H9 (cell line): ENCODE data around the gene HTR2B. TPM values are rescaled to one million over a fixed set of nuclear protein-coding genes. Genes with fewer than 3 reads are reported as not detected.
A peak's percentile ranks its signal among the peaks of the same experiment; 100 is the strongest.

ENCODE experiments used
- DNase-seq: peaks from one replicate; pipeline ENCODE4 v3.0.0-alpha.2; 2017
- H2AFZ ChIP-seq: one replicate; pipeline ENCODE4 v1.6.1; 2013; ENCODE audit warnings: mild to moderate bottlenecking, low read length, control low read depth, moderate library complexity
- H2AK5ac ChIP-seq: 2 replicates; pipeline ENCODE4 v1.6.1; 2013; ENCODE audit warnings: low read length, control low read depth, mixed read lengths; ENCODE audit not compliant: insufficient read length
- H2BK120ac ChIP-seq: one replicate; pipeline ENCODE4 v1.6.1; 2013; ENCODE audit warnings: low read depth, mild to moderate bottlenecking, low read length, control low read depth, inconsistent platforms; ENCODE audit not compliant: poor library complexity, severe bottlenecking
- H2BK12ac ChIP-seq: 2 replicates; pipeline ENCODE4 v1.6.1; 2013; ENCODE audit warnings: low read length, control low read depth, mixed read lengths, low read depth; ENCODE audit not compliant: insufficient read length
- H2BK15ac ChIP-seq: 2 replicates; pipeline ENCODE4 v1.6.1; 2013; ENCODE audit warnings: low read depth, low read length, control low read depth
- H2BK20ac ChIP-seq: one replicate; pipeline ENCODE4 v1.6.1; 2013; ENCODE audit warnings: low read depth, mild to moderate bottlenecking, low read length, control low read depth, inconsistent platforms; ENCODE audit not compliant: poor library complexity, severe bottlenecking
- H2BK5ac ChIP-seq: 2 replicates; pipeline ENCODE4 v1.6.1; 2013; ENCODE audit warnings: low read length, control low read depth, mixed read lengths; ENCODE audit not compliant: insufficient read length
- H3K14ac ChIP-seq: 2 replicates; pipeline ENCODE4 v1.6.1; 2013; ENCODE audit warnings: low read length, control low read depth; ENCODE audit not compliant: insufficient read depth
- H3K18ac ChIP-seq: 2 replicates; pipeline ENCODE4 v1.6.1; 2013; ENCODE audit warnings: low read depth, mild to moderate bottlenecking, mixed read lengths, low read length, control low read depth; ENCODE audit not compliant: insufficient read length
- H3K23ac ChIP-seq: 2 replicates; pipeline ENCODE4 v1.6.1; 2013; ENCODE audit warnings: low read length, control low read depth, mixed read lengths, low read depth; ENCODE audit not compliant: insufficient read length
- H3K23me2 ChIP-seq: 2 replicates; pipeline ENCODE4 v1.6.1; 2013; ENCODE audit warnings: low read depth, mild to moderate bottlenecking, mixed read lengths, low read length, control low read depth; ENCODE audit not compliant: insufficient read length, poor library complexity, severe bottlenecking
- H3K27ac ChIP-seq: 2 replicates; pipeline ENCODE4 v1.5.1; 2013; ENCODE audit warnings: low read length, control low read depth, mixed read lengths, low read depth; ENCODE audit not compliant: insufficient read length
- H3K27me3 ChIP-seq: 2 replicates; pipeline ENCODE4 v1.6.1; 2013; ENCODE audit warnings: low read length, control low read depth, inconsistent platforms; ENCODE audit not compliant: insufficient read depth
- H3K4ac ChIP-seq: 2 replicates; pipeline ENCODE4 v1.6.1; 2013; ENCODE audit warnings: low read depth, mild to moderate bottlenecking, control low read depth, inconsistent platforms, low read length, moderate library complexity
- H3K4me1 ChIP-seq: 2 replicates; pipeline ENCODE4 v1.6.1; 2013; ENCODE audit warnings: low read length, control low read depth, inconsistent platforms; ENCODE audit not compliant: insufficient read depth
- H3K4me2 ChIP-seq: 2 replicates; pipeline ENCODE4 v1.6.1; 2013; ENCODE audit warnings: low read length, control low read depth, mixed read lengths; ENCODE audit not compliant: insufficient read length, insufficient read depth
- H3K56ac ChIP-seq: 2 replicates; pipeline ENCODE4 v1.6.1; 2013; ENCODE audit warnings: low read depth, mild to moderate bottlenecking, mixed read lengths, low read length, control low read depth; ENCODE audit not compliant: insufficient read length
- H3K79me1 ChIP-seq: 2 replicates; pipeline ENCODE4 v1.6.1; 2013; ENCODE audit warnings: low read depth, mild to moderate bottlenecking, moderate library complexity, low read length, control low read depth, inconsistent platforms; ENCODE audit not compliant: insufficient read depth, poor library complexity, severe bottlenecking
- H3K79me2 ChIP-seq: 2 replicates; pipeline ENCODE4 v1.6.1; 2013; ENCODE audit warnings: low read length, control low read depth, inconsistent platforms; ENCODE audit not compliant: insufficient read depth
- H3K9ac ChIP-seq: 2 replicates; pipeline ENCODE4 v1.6.1; 2013; ENCODE audit warnings: low read length, control low read depth, mixed read lengths; ENCODE audit not compliant: insufficient read length; ENCODE audit errors: extremely low read depth
- H3K9me3 ChIP-seq: one replicate; pipeline ENCODE4 v1.6.1; 2013; ENCODE audit warnings: low read depth, low read length, inconsistent platforms; ENCODE audit not compliant: control insufficient read depth
- H3T11ph ChIP-seq: one replicate; pipeline ENCODE4 v1.6.1; 2013; ENCODE audit warnings: mild to moderate bottlenecking, low read length, control low read depth, inconsistent platforms
- H4K20me1 ChIP-seq: one replicate; pipeline ENCODE4 v1.6.1; 2013; ENCODE audit not compliant: control insufficient read depth, insufficient read length, insufficient read depth
- H4K5ac ChIP-seq: 2 replicates; pipeline ENCODE4 v1.6.1; 2013; ENCODE audit warnings: low read depth, mild to moderate bottlenecking, mixed read lengths, low read length, control low read depth; ENCODE audit not compliant: insufficient read length
- H4K8ac ChIP-seq: replicated peaks from 2 replicates; pipeline ENCODE4 v1.6.1; 2013; ENCODE audit warnings: low read length, control low read depth, mixed read lengths, low read depth; ENCODE audit not compliant: insufficient read length
- H4K91ac ChIP-seq: 2 replicates; pipeline ENCODE4 v1.6.1; 2013; ENCODE audit warnings: low read depth, mild to moderate bottlenecking, moderate library complexity, mixed read lengths, low read length, control low read depth; ENCODE audit not compliant: insufficient read length
- H3K27ac Mint-ChIP-seq, 3 experiments: 2 replicates in 2 of 3; 3 replicates in 1 of 3; pipeline ENCODE4 v1.8.0; 2020 to 2021; ENCODE audit warnings: mixed read lengths in 3 of 3, mild to moderate bottlenecking in 1 of 3, moderate library complexity in 1 of 3
- H3K27me3 Mint-ChIP-seq: 2 replicates; pipeline ENCODE4 v1.8.0; 2021; ENCODE audit warnings: low read depth, mild to moderate bottlenecking, moderate library complexity, mixed read lengths
- H3K36me3 Mint-ChIP-seq, 3 experiments: 2 replicates in 2 of 3; 3 replicates in 1 of 3; pipeline ENCODE4 v1.8.0; 2020 to 2021; ENCODE audit warnings: low read depth in 3 of 3, mixed read lengths in 3 of 3; ENCODE audit not compliant: insufficient read depth in 1 of 3
- H3K4me1 Mint-ChIP-seq, 2 experiments: 2 replicates each; pipeline ENCODE4 v1.8.0; 2020; ENCODE audit warnings: mixed read lengths in 2 of 2
- H3K4me3 Mint-ChIP-seq, 2 experiments: 2 replicates in 1 of 2; 3 replicates in 1 of 2; pipeline ENCODE4 v1.8.0; 2020 to 2021; ENCODE audit warnings: mild to moderate bottlenecking in 2 of 2, mixed read lengths in 2 of 2, moderate library complexity in 1 of 2
- H3K9me3 Mint-ChIP-seq, 2 experiments: 2 replicates in 1 of 2; 3 replicates in 1 of 2; pipeline ENCODE4 v1.8.0; 2020; ENCODE audit warnings: mild to moderate bottlenecking in 2 of 2, mixed read lengths in 2 of 2, moderate library complexity in 1 of 2
- WGBS: extraction: QIAGEN DNeasy Blood & Tissue Kit; methylation state at CpG from one replicate; pipeline ENCODE4 v1.1.7; 2013; ENCODE audit warnings: missing lambda C conversion rate, low lambda C conversion rate, mixed read lengths; ENCODE audit not compliant: insufficient read length; ENCODE audit errors: extremely low coverage; 5-methylcytosine and 5-hydroxymethylcytosine counted together
- total RNA-seq: library from RNA; stranded (reverse); gene quantifications from 2 replicates; pipeline ENCODE4 v1.2.1, GENCODE V29; 2021
- TF ChIP-seq, protein P1 (sequence below): fragments of 200-600 bp; sonication (generic); conservative IDR thresholded peaks from 3 replicates; pipeline ENCODE4 v1.8.0; 2021; ENCODE audit warnings: antibody characterized with exemption, mild to moderate bottlenecking

Gene HTR2B
- total RNA-seq, 1 experiment from 2014 or later = not detected

- H4K5ac ChIP-seq = no peak overlapping the region
- DNase-seq = no peak
- no peak overlapping the region for H3T11ph ChIP-seq
- H2BK120ac ChIP-seq = no peak overlapping the region
- H3K36me3 Mint-ChIP-seq = peaks cover 12 to 61% (median 35%) of the 10 kb centered on the region in 3 experiments; a peak in 6 of 7 replicates
- H3K18ac ChIP-seq = no peak overlapping the region
- no peak overlapping the region for H3K4me3 Mint-ChIP-seq
- no peak overlapping the region for H2BK15ac ChIP-seq
- H4K8ac ChIP-seq = no peak overlapping the region
- no peaks in the 10 kb centered on the region for H4K20me1 ChIP-seq
- H3K9me3 Mint-ChIP-seq = no peaks in the 10 kb centered on the region
- no peak overlapping the region for H3K14ac ChIP-seq
- peaks cover 8% of the 10 kb centered on the region; the same call in 1 of the 2 replicates for H3K4me1 ChIP-seq
- no peak overlapping the region for H4K91ac ChIP-seq
- H3K56ac ChIP-seq = no peak overlapping the region
- H2BK12ac ChIP-seq = no peak overlapping the region
- H2AK5ac ChIP-seq = no peak overlapping the region
- H3K23me2 ChIP-seq = no peaks in the 10 kb centered on the region
- no peak overlapping the region for H2BK20ac ChIP-seq
- no peak overlapping the region for H3K23ac ChIP-seq
- peak overlapping the region in 2 of 3 experiments; percentile 37 to 52; a peak in 2 of 7 replicates for H3K27ac Mint-ChIP-seq
- H3K27me3 ChIP-seq = no peaks in the 10 kb centered on the region
- TF ChIP-seq, protein P1, sequence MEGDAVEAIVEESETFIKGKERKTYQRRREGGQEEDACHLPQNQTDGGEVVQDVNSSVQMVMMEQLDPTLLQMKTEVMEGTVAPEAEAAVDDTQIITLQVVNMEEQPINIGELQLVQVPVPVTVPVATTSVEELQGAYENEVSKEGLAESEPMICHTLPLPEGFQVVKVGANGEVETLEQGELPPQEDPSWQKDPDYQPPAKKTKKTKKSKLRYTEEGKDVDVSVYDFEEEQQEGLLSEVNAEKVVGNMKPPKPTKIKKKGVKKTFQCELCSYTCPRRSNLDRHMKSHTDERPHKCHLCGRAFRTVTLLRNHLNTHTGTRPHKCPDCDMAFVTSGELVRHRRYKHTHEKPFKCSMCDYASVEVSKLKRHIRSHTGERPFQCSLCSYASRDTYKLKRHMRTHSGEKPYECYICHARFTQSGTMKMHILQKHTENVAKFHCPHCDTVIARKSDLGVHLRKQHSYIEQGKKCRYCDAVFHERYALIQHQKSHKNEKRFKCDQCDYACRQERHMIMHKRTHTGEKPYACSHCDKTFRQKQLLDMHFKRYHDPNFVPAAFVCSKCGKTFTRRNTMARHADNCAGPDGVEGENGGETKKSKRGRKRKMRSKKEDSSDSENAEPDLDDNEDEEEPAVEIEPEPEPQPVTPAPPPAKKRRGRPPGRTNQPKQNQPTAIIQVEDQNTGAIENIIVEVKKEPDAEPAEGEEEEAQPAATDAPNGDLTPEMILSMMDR = no peak
- H3K27ac ChIP-seq = peak overlapping the region; percentile 15
- WGBS = no CpG with 5 or more reads among the region's 4 CpGs
- no peaks in the 10 kb centered on the region for H3K79me1 ChIP-seq
- peaks cover 8 to 39% of the 10 kb centered on the region in 2 experiments for H3K4me1 Mint-ChIP-seq
- H3K9me3 ChIP-seq = no peaks in the 10 kb centered on the region
- no peaks in the 10 kb centered on the region for H3K27me3 Mint-ChIP-seq
- no peak overlapping the region for H3K4ac ChIP-seq
- H3K4me2 ChIP-seq = no peak overlapping the region
- H2BK5ac ChIP-seq = no peak overlapping the region
- no peak overlapping the region for H2AFZ ChIP-seq
- H3K9ac ChIP-seq = no peak overlapping the region
- no peaks in the 10 kb centered on the region for H3K79me2 ChIP-seq
Observed at GRCh38 chr2:231163414-231164095, 38.7 kb upstream of the HTR2B start.
